HCT116 (cell line): ENCODE measurements around the gene NPPC. TPM values are rescaled to one million over a fixed set of nuclear protein-coding genes. Genes with fewer than 3 reads are reported as not detected.

Experiments
- ATAC-seq: fragments of 200-7000 bp; cut with Tn5 transposase; 2 replicates; pipeline ENCODE4 v1.9.1; 2020; ENCODE audit warnings: mild to moderate bottlenecking, moderate library complexity
- BruUV-seq: library from RNA; stranded (reverse); fragments of 400-500 nt; replicated peaks from 2 replicates; lab custom pipeline; 2021; lab: Mats Ljungman, UMichigan
- CTCF ChIA-PET: fragments of 300-600 bp; sonication (Branson Sonifier 250); formaldehyde crosslinking; loops from one replicate; lab custom pipeline; 2021; ENCODE audit warnings: antibody characterized with exemption; lab: Charles Lee
- POLR2A ChIA-PET: fragments of 300-600, 350-600 bp; sonication (Branson Sonifier 250); formaldehyde crosslinking; loops from one replicate; lab custom pipeline; 2021; ENCODE audit warnings: antibody characterized with exemption; lab: Charles Lee
- RAD21 ChIA-PET, 2 experiments: fragments of 300-600 bp; sonication (Branson Sonifier 250); formaldehyde crosslinking; loops; one replicate each; lab custom pipeline; 2023; ENCODE audit warnings: low total read pairs in 2 of 2; ENCODE audit not compliant: uncharacterized antibody in 2 of 2, unreplicated experiment in 2 of 2, low non-redundant PET in 1 of 2; lab: Charles Lee
- DNase-seq: peaks from one replicate; pipeline ENCODE4 v3.0.0-alpha.2; 2010; ENCODE audit warnings: low read depth, low spot score
- H2AFZ ChIP-seq: fragments of 200-600 bp; shearing (Covaris generic), sonication (generic); 2 replicates; pipeline ENCODE4 v1.6.1; 2017; ENCODE audit warnings: low read depth, mixed run types, mixed read lengths, antibody characterized with exemption, low read length; ENCODE audit not compliant: poor library complexity, severe bottlenecking
- H3K27ac ChIP-seq: 2 replicates; pipeline ENCODE4 v1.5.1; 2012; ENCODE audit warnings: low read depth, low read length
- H3K27me3 ChIP-seq: fragments of 200-600 bp; sonication (generic); 2 replicates; pipeline ENCODE4 v1.6.1; 2016; ENCODE audit warnings: mixed run types, low read length, mixed read lengths; ENCODE audit not compliant: insufficient read depth
- H3K36me3 ChIP-seq, 2 experiments: fragments of 200-500 bp in 1 of 2; fragments of 200-600 bp in 1 of 2; sonication (Bioruptor generic) in 1 of 2; sonication (generic) in 1 of 2; 2 replicates each; pipeline versions ENCODE4 v1.5.1 to v1.6.1; 2014 to 2016; ENCODE audit warnings: low read length in 2 of 2, inconsistent platforms in 1 of 2, mixed read lengths in 1 of 2, mixed run types in 1 of 2; ENCODE audit not compliant: insufficient read depth in 2 of 2, control insufficient read depth in 1 of 2
- H3K4me1 ChIP-seq, 2 experiments: fragments of 200-600 bp in 1 of 2; sonication (generic) in 1 of 2; 2 replicates each; pipeline versions ENCODE4 v1.5.1 to v1.6.1; 2012 to 2017; ENCODE audit warnings: low read length in 2 of 2, inconsistent platforms in 1 of 2, mild to moderate bottlenecking in 1 of 2, mixed read lengths in 1 of 2, mixed run types in 1 of 2, moderate library complexity in 1 of 2; ENCODE audit not compliant: insufficient read depth in 2 of 2, control insufficient read depth in 1 of 2
- H3K4me2 ChIP-seq: fragments of 200-600 bp; sonication (generic); 2 replicates; pipeline ENCODE4 v1.6.1; 2017; ENCODE audit warnings: mixed run types, low read length, mixed read lengths
- H3K4me3 ChIP-seq, 2 experiments: fragments of 200-600 bp in 1 of 2; sonication (generic) in 1 of 2; replicated peaks in 1 of 2; 2 replicates each; pipeline ENCODE4 v1.5.1; 2011 to 2016; ENCODE audit warnings: low read length in 2 of 2, control low read depth in 1 of 2, low read depth in 1 of 2, mild to moderate bottlenecking in 1 of 2, mixed read lengths in 1 of 2, mixed run types in 1 of 2
- H3K79me2 ChIP-seq: fragments of 200-600 bp; sonication (generic); 2 replicates; pipeline ENCODE4 v1.6.1; 2017; ENCODE audit warnings: mild to moderate bottlenecking, mixed run types, low read length, moderate library complexity, mixed read lengths; ENCODE audit not compliant: insufficient read depth
- H3K9ac ChIP-seq: fragments of 200-600 bp; sonication (generic); 2 replicates; pipeline ENCODE4 v1.6.1; 2016; ENCODE audit warnings: low read length, mixed read lengths
- H3K9me2 ChIP-seq: fragments of 200-600 bp; sonication (generic), shearing (Covaris generic); 2 replicates; pipeline ENCODE4 v1.6.1; 2017; ENCODE audit warnings: mixed run types, mild to moderate bottlenecking, moderate library complexity; ENCODE audit not compliant: insufficient read depth
- H3K9me3 ChIP-seq, 2 experiments: fragments of 200-500 bp in 1 of 2; fragments of 200-600 bp in 1 of 2; sonication (Bioruptor generic) in 1 of 2; sonication (generic) in 1 of 2; 2 replicates each; pipeline ENCODE4 v1.6.1; 2014 to 2017; ENCODE audit warnings: low read length in 2 of 2, mixed read lengths in 2 of 2, inconsistent platforms in 1 of 2, low read depth in 1 of 2, mild to moderate bottlenecking in 1 of 2, mixed run types in 1 of 2, moderate library complexity in 1 of 2; ENCODE audit not compliant: control insufficient read depth in 1 of 2, insufficient read depth in 1 of 2
- H4K20me1 ChIP-seq: fragments of 200-600 bp; sonication (generic), shearing (Covaris generic); 2 replicates; pipeline ENCODE4 v1.6.1; 2017; ENCODE audit warnings: mixed run types, mild to moderate bottlenecking, moderate library complexity; ENCODE audit not compliant: insufficient read depth
- CEBPB ChIP-seq: IDR thresholded peaks from 2 replicates; pipeline ENCODE4 v1.6.1; 2012; ENCODE audit warnings: low read depth
- EGR1 ChIP-seq: IDR thresholded peaks from 2 replicates; pipeline ENCODE4 v1.6.1; 2012; ENCODE audit warnings: low read depth
- ELF1 ChIP-seq: IDR thresholded peaks from 2 replicates; pipeline ENCODE4 v1.6.1; 2012; ENCODE audit warnings: low read depth, borderline replicate concordance
- EZH2 ChIP-seq: fragments of 200-600 bp; sonication (generic); IDR thresholded peaks from 2 replicates; pipeline ENCODE4 v1.6.1; 2017; ENCODE audit warnings: antibody characterized with exemption, mixed run types
- JUND ChIP-seq: IDR thresholded peaks from 2 replicates; pipeline ENCODE4 v1.6.1; 2012
- POLR2A ChIP-seq: IDR thresholded peaks from 2 replicates; pipeline ENCODE4 v1.7.0; 2011; ENCODE audit warnings: borderline replicate concordance; ENCODE audit not compliant: insufficient read depth, insufficient read length; ENCODE audit errors: extremely low read depth
- SIN3A ChIP-seq: IDR thresholded peaks from 2 replicates; pipeline ENCODE4 v1.6.1; 2012; ENCODE audit warnings: low read depth
- SP1 ChIP-seq: IDR thresholded peaks from 2 replicates; pipeline ENCODE4 v1.6.1; 2012; ENCODE audit warnings: low read depth
- TCF7L2 ChIP-seq: IDR thresholded peaks from 2 replicates; pipeline ENCODE4 v1.7.0; 2011; ENCODE audit warnings: borderline replicate concordance, inconsistent platforms; ENCODE audit not compliant: insufficient read depth, insufficient read length; ENCODE audit errors: extremely low read depth
- YY1 ChIP-seq: IDR thresholded peaks from 2 replicates; pipeline ENCODE4 v1.6.1; 2011; ENCODE audit warnings: low read length, low read depth, moderate library complexity, mild to moderate bottlenecking; ENCODE audit not compliant: insufficient replicate concordance; ENCODE audit errors: extremely low read depth
- ZFX ChIP-seq: fragments of 450-650 bp; IDR thresholded peaks from 2 replicates; pipeline ENCODE4 v1.6.1; 2017
- intact Hi-C: fragments of 100-400 bp; cut with micrococcal nuclease; formaldehyde crosslinking; loops from 2 replicates; pipeline ENCODE4 v1.10.0; 2022
- total RNA-seq: library from RNA; stranded (reverse); gene quantifications from one replicate; pipeline ENCODE4 v1.2.1, GENCODE V29; 2021; ENCODE audit not compliant: unreplicated experiment
- TF ChIP-seq, protein P1 (sequence below), 3 experiments: fragments of 200-600 bp in 1 of 3; sonication (generic) in 1 of 3; IDR thresholded peaks in 2 of 3; conservative IDR thresholded peaks in 1 of 3; 2 replicates each; pipeline ENCODE4 v1.5.1; 2012 to 2017; ENCODE audit warnings: low read depth in 2 of 3, low read length in 2 of 3, antibody characterized with exemption in 1 of 3, borderline replicate concordance in 1 of 3, control low read depth in 1 of 3, mild to moderate bottlenecking in 1 of 3, mixed read lengths in 1 of 3, mixed run types in 1 of 3, moderate library complexity in 1 of 3; ENCODE audit not compliant: insufficient read depth in 1 of 3

NPPC gene
- total RNA-seq, 1 experiment from 2014 or later, result 0.52 TPM

DNA sequence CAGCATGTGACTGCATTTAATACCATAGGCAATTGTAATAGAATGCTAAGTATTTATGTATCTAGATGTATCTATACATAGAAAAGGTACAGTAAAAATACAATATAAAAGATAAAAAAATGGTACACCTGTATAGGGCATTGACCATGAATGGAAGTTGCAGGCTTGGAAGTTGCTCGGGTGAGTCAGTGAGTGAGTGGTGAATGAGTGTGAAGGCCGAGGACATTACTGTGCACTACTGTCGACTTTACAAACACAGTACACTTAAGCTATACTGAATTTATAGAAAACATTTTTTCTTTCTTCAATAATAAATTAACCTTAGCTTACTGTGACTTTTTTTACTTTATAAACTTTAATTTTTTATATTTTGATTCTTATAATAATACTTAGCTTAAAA is 44.3 kb upstream of the NPPC start (continued):
- TF ChIP-seq ZFX (no peak), POLR2A (no peak), EZH2 (no peak), SIN3A (no peak), SP1 (no peak), EGR1 (no peak), ELF1 (no peak), JUND (no peak), CEBPB (no peak), TCF7L2 (no peak)
- TF ChIP-seq, protein P1, sequence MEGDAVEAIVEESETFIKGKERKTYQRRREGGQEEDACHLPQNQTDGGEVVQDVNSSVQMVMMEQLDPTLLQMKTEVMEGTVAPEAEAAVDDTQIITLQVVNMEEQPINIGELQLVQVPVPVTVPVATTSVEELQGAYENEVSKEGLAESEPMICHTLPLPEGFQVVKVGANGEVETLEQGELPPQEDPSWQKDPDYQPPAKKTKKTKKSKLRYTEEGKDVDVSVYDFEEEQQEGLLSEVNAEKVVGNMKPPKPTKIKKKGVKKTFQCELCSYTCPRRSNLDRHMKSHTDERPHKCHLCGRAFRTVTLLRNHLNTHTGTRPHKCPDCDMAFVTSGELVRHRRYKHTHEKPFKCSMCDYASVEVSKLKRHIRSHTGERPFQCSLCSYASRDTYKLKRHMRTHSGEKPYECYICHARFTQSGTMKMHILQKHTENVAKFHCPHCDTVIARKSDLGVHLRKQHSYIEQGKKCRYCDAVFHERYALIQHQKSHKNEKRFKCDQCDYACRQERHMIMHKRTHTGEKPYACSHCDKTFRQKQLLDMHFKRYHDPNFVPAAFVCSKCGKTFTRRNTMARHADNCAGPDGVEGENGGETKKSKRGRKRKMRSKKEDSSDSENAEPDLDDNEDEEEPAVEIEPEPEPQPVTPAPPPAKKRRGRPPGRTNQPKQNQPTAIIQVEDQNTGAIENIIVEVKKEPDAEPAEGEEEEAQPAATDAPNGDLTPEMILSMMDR (IDR thresholded peaks at IDR 0.05 in 2 of 3, conservative IDR thresholded peaks at IDR 0.05 in 1 of 3; ENCODE audit: borderline replicate concordance in 1 of 3, insufficient read depth in 1 of 3, low read depth in 2 of 3, low read length in 2 of 3), result no peak

DNA sequence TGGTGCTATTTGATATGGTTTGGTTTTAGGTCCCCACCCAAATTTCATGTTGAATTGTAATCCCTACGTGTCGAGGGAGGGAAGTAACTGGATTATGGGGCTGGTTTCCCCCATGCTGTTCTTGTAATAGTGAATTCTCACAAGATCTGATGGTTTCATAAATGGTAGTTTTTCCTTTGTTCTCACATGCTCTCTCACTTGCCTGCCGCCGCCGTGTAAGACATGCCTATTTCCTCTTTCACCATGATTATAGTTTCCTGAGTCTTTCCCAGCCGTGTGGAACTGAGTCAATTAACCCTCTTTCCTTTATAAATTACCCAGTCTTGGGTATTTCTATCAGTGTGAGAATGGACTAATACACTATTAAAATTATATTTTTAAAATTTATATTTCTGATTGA is 42.6 kb upstream of the NPPC start:
- intact Hi-C loops, result no loop called here
- BruUV-seq, result no TSS peak

More for the DNA sequence above, 42.6 kb upstream of the NPPC start:
- Histone ChIP-seq H3K9me3 (no peaks in the 10 kb centered on the region), H3K9ac (no peak overlapping the region), H3K4me2 (no peak overlapping the region), H4K20me1 (no peaks in the 10 kb centered on the region), H2AFZ (no peak overlapping the region), H3K9me2 (no peaks in the 10 kb centered on the region), H3K36me3 (no peaks in the 10 kb centered on the region; a peak in 1 of 4 replicates), H3K79me2 (peaks cover 87% of the 10 kb centered on the region), H3K27me3 (no peaks in the 10 kb centered on the region), H3K27ac (no peak overlapping the region), H3K4me3 (no peak overlapping the region), H3K4me1 (no peaks in the 10 kb centered on the region)
- RAD21 ChIA-PET, result no interaction called here
- no peak for ATAC-seq
- DNase-seq, result no peak
- POLR2A ChIA-PET, result no interaction called here
- no peak for TF ChIP-seq YY1
- CTCF ChIA-PET, result no interaction called here
